H1 (cell line): ENCODE measurements around the gene PTPRO. TPM values are rescaled to one million over a fixed set of nuclear protein-coding genes. Genes with fewer than 3 reads are reported as not detected.

Experiments used
- KDM4A ChIP-seq: IDR thresholded peaks from one replicate; pipeline ENCODE4 v1.7.1; 2012; ENCODE audit warnings: low read depth, mild to moderate bottlenecking, moderate library complexity, low read length, inconsistent platforms; ENCODE audit not compliant: severe bottlenecking
- PHF8 ChIP-seq: fragments of 200-600 bp; sonication (generic); conservative IDR thresholded peaks from 2 replicates; pipeline ENCODE4 v1.7.1; 2012; ENCODE audit warnings: low read depth, mild to moderate bottlenecking, inconsistent platforms, low read length, moderate library complexity
- RAD21 ChIP-seq, 2 experiments: IDR thresholded peaks in 1 of 2; conservative IDR thresholded peaks in 1 of 2; 2 replicates each; pipeline ENCODE4 v1.6.1; 2011; ENCODE audit warnings: low read depth in 2 of 2, low read length in 2 of 2, improper control_type of control experiment in 1 of 2, inconsistent platforms in 1 of 2, mild to moderate bottlenecking in 1 of 2, moderate library complexity in 1 of 2
- SAP30 ChIP-seq: fragments of 300-600 bp; sonication (generic); IDR thresholded peaks from 2 replicates; pipeline ENCODE4 v1.7.1; 2012; ENCODE audit warnings: low read length, moderate library complexity, mild to moderate bottlenecking, inconsistent platforms; ENCODE audit not compliant: insufficient read depth, insufficient replicate concordance
- polyA plus RNA-seq, 7 experiments: library from polyadenylated mRNA; depleted of rRNA in 3 of 7; stranded (reverse) in 5 of 7; unstranded in 2 of 7; fragments of >200 nt in 5 of 7; fragments of 200-250 nt in 2 of 7; gene quantifications; 1 replicate in 5 of 7; 2 replicates in 1 of 7; 4 replicates in 1 of 7; pipeline versions ENCODE4 v1.2.1 to v1.2.3, GENCODE V29; 2011 to 2013; ENCODE audit warnings: missing spikeins in 2 of 7, mixed read lengths in 2 of 7
- total RNA-seq: library from RNA; stranded (reverse); fragmentation: NEBNext Ultra II Directional; extraction: Animal tissue kit (Norgen Biotek cat#: 25700); gene quantifications from 2 replicates; pipeline ENCODE4 v1.2.1, GENCODE V29; 2021

The PTPRO gene
- total and polyA plus RNA-seq, 2 of the 8 experiments (the other 6 are each of a cell fraction or from before 2014, with no cell fraction given), result 0.73 to 1.7 TPM

GRCh38 chr12:15620741-15621539 lies 298.6 kb downstream of the PTPRO start (continued):
- TF ChIP-seq PHF8 (no peak), SAP30 (no peak), RAD21 (IDR thresholded peaks at IDR 0.05 in 1 of 2, conservative IDR thresholded peaks at IDR 0.05 in 1 of 2; ENCODE audit: low read depth in 2 of 2, low read length in 2 of 2) (no peak), KDM4A (no peak)
